ENCODE results near the gene ZBTB3.
"Not testable (repeated sequence)": the region's sequence is repeated elsewhere in the genome, so short reads cannot be mapped to it uniquely, and the experiment has no call there.

The ZBTB3 gene

DNA sequence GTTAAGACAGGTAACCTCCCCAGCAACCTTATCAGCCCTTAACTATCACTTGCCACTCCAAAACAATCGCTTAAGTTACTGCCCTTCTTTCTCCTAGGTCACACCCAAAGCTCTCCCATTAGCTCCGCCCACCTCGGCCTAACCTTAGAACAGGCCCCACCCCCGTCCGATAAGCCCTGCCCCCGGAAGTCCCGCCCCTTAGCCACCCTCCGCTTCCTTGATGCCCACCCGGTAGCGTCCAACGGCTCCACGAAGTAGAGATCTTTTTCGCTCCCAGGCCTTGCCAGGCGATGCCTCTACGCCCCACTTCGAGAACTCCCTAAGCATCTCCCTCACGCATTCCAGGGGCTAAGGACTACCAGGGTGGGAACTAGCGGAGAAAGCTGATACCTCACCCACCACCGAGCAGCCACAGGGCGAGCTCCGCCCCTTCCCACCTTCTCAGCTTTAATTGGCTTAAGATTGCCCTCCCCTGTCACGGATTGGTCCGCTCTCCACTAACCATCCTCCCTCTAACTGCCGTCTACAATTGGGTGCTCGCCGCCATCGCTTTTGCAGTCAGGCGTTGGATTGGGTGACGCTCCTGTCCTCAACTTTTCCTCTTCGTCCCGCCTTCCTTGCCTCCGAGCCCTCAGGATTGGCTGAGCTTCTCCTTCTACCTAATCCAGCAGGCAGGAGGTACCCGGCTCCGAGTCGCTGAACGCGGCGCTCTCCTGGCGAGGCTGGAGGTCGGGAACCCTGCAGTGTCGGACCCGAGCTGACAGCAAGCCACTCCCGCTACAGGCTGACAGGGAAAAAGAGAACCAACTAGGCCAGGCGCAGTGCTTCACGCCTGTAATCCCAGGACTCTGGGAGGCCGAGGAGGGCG, at the start of gene ZBTB3:
ZBTB3 (minus strand) TSS at position 425 of the 868 bp plus-strand sequence. CDS start 496 bp downstream, outside the sequence.
- peak; percentile 100 for DNase-seq

DNA sequence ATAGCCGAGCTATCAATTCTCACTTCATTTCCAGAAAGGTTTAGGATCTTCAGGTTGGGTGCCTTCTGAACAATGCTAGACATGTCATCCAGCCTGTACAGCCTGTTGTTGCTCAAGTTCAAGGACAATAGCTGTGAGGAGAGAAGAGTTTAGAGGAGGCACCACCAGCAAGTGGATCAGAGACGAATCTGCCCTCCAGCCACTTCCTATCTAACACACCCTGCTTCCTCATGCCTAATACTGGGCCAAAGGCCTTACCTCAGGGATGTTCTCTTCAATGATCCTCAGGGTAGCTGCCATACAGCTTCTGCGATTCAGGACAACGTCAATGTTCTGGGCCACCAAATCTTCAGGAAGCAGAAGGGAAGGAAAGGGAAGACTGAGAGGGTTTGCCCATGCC, 47.1 kb upstream of the ZBTB3 start:
- no peak for DNase-seq

DNA sequence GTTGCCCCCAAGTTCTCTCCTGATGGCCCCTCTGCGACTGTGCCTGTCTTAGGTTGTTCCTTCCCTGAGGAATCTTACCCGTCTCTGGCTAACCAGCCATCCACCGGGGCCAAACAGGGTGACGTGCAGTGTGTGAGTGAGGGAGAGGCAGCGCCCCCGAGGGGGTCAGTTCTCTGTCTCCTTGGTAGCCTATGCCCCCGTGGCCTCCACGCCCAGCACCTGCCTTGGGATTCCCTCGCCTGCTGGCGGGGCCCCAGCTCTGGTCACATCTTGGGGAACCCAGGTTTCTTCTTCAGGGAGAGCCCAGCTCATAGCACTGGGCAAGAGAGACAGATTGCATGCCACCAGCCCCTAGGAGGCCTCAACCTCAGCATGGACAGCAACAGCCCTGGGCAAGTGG, 45.5 kb upstream of the ZBTB3 start:
- no peak for DNase-seq

DNA sequence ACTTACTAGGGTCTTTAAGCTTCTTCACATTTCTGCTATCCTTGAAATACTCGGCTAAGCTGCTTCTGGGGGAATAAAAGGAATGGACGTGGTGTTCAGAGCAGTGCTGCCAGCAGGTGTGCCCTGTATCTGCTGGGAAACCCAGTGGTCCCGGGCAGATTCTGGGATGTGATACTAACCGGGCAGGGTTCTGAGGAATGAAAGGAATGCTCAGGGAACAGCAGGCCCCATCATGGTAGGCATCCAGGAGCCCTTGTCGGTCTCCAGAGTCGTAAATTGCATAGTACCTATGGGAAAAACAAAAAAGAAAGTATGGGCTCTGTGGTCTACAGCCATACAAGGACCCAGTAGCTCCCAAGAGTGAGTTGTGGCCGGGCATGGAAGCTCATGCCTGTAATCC, 42.3 kb upstream of the ZBTB3 start:
- DNase-seq = no peak

DNA sequence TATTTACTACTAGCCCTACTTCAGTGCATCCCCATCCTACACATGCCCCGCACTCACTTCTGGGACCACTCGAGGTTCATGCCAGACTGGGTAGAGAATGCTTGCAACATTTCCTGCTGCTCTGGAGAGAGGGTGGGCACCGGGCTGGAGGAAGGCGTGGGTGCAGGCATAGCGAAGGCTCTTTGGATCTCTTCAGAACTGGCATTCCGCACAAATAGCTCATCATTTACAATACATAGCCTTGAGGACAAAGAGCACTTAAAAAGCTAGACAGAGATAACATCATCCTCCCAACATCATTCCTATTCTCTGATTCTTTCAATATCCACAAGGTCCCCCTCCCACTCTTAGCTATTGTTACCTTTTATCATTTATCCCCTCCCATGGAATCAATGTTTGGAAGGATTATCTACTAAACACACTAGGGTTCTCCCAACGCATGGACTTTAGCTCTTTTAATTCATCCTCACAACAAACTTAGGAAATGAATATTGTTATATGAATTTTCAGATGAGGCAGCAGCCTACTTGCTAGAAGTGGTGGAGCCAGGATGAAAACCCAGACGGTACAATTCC, 40.3 kb upstream of the ZBTB3 start:
- no peak for DNase-seq

DNA sequence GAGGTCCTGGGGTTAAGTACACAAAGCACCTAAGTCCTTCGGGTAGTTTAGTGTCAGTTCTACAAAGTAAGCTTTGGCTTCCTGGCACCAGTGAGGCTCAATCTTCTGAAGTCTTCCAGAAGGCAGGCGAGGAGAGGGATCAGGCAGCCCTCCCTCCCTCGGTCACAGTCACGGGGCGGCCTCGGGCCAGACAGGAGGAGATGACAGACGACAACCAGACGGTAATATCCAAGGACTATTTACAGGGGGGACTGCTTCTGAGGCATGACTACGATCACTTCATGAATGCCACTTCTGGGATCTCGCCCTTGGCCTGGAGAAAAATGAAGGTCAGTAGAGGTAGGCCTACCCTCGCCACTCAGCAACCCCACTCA, 38.2 kb upstream of the ZBTB3 start:
- DNase-seq = no peak

DNA sequence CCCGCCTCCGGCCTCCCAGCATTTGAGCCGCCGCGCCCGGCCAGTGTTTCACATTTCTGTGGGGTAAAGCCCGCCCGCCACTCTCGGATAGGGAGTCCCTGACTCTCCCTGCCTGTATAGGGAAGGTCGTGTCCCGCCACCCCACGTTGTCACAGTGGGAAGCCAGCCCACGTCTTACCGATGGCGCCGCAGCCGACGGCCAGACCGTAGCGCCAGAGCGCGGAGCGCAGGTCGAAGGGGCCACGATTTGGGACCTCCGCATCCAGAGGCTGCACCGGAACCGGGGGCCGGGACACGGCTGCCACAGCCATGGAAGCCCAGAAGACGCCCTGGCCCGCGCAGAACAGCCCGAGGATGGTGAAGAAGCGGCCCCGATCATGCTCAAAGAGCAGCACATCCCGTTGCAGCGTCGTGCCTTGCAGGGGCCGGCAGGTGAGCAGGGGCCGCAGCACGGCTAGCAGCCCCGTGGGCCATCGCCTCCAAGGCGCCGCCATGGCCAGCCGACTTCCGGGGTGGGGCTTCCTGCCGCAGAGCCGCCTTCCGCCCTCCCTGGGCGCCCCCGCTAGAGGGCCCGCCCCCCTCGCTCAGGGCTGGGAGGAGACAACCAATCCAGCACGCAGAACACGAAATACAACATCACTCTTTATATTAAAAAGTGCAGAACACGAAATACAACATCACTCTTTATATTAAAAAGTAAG, 37.7 kb upstream of the ZBTB3 start, which contains the start of gene TMEM223:
TMEM223 (minus strand) TSS at position 506 of the 701 bp plus-strand sequence; CDS start at position 494, 12 bp downstream.
- peak; percentile 95 for DNase-seq

DNA sequence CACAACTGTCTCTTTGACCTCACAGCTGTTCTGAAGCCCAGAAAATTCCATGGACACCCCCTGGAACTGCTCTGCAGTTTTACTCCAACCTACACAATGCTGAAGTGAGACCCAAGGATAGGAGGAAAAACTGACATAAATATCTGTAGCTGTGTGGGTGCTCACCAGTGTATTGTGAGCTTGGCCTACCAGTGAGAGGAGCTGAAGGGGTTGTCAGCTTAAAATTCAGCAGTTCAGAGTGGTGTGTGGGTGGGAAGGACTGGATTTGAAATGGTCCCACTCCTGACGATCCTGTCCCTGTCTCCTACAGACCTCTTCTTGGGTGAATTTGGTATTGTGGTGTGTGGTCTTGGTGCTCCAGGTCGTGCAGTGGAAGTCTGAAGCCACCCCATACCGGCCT, 35.6 kb upstream of the ZBTB3 start:
- DNase-seq = no peak

DNA sequence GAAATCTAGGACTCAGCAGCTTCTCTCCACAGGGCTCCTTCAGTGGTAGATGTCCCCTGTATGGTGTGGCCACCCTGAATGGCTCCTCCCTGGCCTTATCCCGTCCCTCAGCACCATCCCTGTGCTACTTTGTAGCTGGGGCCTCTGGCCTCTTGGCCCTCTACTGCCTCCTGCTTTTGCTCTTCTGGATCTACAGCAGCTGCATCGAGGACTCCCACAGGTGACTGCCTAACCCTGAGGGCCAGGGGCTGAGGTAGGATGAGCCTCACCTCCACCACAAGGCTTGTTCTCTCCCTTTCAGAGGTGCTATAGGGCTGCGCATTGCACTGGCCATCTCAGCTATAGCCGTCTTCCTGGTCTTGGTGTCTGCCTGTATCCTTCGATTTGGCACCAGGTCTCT, 35.0 kb upstream of the ZBTB3 start:
- DNase-seq = no peak

DNA sequence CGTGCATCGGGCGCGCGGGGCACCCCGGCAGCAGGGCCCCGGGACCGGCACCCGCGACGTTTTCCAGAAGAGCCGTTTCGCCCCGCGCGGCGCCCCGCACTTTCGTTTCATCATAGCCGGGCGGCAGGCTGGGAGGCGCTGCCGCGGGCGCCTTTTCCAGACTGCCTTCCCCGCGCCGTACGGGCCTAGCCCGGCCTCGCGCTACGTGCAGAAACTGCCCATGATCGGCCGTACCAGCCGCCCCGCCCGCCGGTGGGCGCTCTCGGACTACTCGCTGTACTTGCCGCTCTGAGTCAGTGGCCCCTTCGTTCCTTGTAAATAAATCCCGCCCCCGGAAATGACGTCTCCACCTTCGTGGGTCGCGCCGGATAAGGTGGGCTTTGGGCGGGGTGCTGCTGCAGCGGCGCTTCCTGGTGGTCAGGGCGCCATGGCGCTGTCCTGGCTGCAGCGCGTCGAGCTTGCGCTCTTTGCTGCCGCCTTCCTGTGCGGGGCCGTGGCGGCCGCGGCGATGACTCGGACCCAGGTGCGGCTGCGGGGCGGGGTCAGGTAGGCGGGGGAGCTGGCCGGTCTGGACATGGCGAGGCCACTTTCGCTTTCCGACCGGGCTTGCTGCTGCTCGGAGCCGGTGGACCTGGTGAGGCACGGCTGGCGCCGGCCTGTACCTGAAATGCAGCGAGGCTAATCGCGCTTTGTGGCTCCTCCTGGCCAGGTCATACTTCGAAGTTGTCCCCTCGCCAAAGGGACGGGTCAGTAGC, 33.2 kb upstream of the ZBTB3 start, which contains the start of gene TMEM179B:
TMEM179B (plus strand) TSS at position 398 of the 755 bp plus-strand sequence; CDS start at position 428, 30 bp downstream.
- DNase-seq = peak; percentile 98

DNA sequence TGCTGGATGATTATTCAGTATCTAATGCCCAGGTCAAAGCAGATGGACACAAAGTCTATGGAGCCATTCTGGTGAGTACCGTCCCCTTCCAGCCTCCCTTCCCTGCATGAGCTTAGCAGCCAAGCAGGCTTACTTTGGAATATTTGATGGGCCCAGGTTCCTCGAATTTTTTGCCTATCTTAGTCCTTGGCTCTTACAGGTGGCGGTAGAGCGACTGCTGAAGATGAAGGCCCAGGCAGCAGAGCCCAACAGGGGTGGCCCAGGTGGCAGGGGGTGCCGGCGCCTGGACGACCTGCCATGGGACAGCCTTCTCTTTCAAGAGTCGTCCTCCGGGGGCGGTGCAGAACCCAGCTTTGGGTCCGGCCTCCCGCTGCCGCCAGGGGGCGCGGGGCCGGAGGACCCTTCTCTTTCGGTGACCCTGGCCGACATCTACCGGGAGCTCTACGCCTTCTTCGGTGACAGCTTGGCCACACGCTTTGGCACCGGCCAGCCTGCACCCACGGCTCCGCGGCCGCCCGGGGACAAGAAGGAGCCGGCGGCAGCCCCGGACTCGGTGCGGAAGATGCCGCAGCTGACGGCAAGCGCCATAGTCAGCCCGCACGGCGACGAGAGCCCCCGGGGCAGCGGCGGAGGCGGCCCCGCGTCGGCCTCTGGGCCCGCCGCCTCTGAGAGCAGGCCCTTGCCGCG, 32.5 kb upstream of the ZBTB3 start:
- peak; percentile 82 for DNase-seq

DNA sequence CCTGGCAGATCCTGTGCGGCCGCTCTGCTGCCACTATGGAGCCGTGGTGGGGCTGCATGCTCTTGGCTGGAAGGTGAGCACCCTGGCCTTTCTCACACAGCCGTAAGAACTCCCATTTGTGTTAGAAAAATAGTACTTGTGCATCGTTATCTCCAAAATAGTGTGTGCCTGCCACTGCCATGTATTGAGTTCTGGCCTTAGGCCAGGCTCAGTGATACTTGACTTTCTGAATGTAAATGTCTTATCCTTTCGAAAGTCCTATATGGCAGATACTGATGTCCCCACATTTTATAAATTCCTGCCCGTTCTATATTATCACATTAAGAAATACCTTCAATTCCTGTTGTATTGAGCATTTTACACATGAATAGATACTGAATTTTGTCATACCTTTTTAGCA, 28.8 kb upstream of the ZBTB3 start:
- no peak for DNase-seq

DNA sequence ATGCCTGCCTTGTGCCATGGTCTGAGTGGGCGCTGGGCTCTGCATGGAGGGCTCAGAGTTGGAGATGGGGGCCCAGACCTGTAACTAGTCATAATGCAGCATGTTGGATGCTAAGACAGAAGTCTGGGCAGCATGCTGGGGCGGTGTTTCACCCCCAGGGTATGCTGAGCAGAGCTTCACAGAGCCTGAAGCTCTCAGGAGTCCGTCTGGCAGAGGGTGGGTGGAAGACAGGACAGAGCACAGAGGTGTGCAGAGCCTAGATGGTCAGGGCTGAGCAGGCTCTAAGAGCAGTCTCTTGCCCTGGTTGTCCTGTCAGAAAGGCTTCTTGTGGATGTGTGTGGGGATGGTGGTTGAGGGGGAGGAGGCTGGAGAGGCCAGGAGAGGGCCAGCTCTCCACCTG, 24.5 kb upstream of the ZBTB3 start:
- DNase-seq = no peak

DNA sequence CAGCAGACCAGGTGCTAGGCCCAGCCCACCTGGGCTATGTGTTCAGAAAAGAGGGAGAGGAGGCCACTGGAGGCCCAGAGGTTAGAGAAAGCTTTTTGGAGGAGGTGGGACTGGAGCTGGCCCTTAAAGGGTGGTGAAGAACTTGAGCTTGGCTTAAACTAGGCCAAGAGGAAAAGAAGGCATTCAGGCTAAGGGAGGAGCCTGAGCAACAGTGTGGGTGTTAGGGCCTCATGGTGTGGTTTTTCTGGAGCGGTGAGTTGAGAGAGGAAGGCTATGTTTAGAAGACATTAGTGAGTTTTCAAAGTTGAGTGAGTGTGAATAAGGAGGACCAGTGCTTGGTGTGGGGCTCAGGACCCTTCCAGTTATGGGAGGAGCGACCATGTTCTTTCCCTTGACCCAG, 23.4 kb upstream of the ZBTB3 start:
- DNase-seq = no peak

DNA sequence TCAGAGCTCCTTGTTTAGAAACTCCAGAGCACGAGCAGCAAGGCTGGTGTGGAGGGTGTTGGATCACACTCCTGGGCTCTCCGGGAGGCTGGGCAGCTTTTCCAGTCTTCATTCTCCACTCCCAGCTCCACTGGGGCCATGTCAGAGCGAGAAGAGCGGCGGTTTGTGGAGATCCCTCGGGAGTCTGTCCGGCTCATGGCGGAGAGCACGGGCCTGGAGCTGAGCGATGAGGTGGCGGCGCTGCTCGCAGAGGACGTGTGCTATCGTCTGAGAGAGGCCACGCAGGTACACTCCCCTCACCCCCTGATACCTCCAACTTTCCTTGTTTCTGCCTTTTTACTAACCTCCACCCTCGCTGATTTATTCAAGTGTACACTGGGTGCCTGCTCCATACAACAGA, 21.7 kb upstream of the ZBTB3 start:
- DNase-seq = no peak

DNA sequence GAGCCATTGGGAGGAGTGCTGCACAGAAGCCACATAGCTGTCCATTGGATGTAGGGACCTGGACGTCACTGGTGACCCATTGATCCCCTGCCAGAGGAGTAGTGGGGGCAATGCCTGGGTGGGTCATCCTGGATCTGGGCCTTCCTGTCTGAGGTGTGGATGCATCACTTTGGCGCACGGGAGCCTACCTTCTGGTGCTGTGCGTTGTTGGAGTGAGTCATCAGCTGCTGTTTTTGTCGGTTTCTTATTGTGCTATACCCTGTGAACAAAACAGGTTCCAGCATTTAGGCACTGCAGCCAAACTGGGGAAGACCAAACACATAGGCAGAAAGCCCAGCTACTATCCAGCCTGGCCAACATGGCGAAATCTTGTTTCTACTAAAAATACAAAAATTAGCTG, 20.4 kb upstream of the ZBTB3 start:
- DNase-seq = no peak

DNA sequence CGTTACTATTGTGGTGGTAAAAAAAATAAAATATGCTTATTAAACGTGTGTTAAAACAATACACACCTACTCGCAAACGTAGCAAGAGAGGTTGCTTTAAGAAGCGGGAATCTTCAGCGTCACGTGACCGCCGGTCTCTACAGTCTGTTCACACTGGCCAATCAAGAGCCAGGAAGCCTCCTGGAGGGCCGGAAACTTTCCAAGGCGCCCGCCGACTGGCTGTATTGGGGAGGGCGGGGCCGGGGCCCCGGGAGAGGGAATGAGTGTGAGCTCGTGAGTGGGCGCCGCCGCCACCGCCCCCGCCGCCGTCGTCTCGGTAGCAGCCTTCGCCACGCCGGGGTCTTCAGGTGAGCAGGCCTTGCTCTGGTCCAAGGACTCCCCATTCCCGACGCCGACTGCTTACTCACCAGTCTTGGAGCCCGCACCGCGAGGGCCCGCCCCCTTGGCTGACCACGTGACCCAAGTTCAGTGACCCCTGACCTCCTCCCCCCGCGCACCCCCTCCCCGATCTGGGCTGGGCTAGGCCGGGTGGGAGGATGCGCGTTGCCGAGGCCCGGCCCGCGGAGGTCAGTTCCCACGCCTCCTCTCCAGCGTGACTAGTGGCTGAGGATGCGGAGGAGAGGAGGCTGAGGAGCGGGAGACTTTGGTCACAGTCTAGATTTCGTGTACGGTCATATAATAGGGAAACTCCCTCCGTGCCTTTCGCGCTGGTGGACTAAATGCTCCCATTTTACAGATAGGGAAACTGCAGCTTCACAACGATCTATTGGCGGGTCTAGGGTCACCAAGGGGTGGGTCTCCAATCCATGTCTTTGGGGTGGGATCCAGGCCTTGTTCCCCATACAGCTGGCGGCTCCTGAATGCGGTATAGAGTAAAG, 17.4 kb upstream of the ZBTB3 start, which contains the start of gene TAF6L:
TAF6L (plus strand) TSS at position 253 of the 878 bp plus-strand sequence. CDS start 4,388 bp downstream, outside the sequence.
- DNase-seq = peak; percentile 99

DNA sequence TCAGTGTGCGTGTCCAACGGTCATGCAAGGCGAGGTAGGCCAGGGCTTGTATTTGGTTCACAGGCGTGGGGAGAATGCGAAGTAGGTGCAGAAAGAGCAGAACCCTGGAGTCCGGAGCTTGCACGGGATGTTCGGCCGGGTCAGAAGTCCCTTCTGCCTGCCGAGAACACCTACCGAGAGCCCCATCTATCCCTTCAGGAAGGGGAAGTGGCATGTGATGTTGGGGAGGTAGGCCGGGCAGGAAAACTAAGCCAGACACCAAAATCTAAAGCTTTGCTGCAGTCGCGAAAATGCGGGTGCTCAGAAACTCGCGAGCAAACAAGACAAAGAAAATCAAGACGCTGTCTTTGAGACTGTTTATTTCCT, 16.8 kb upstream of the ZBTB3 start:
- DNase-seq = no peak

DNA sequence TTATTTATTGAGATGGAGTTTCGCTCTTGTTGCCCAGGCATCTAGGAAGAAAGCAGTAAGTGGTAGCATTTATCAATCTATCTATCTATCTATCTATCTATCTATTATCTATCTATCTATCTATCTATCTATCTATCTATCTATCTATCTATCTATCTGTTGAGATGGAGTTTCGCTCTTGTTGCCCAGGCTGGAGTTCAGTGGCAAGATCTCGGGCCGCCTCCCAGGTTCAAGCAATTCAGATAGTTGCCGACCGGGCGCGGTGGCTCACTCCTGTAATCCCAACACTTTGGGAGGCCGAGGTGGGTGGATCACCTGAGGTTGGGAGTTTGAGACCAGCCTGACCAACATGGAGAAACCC, 6.9 kb upstream of the ZBTB3 start:
- not testable (repeated sequence) for DNase-seq

DNA sequence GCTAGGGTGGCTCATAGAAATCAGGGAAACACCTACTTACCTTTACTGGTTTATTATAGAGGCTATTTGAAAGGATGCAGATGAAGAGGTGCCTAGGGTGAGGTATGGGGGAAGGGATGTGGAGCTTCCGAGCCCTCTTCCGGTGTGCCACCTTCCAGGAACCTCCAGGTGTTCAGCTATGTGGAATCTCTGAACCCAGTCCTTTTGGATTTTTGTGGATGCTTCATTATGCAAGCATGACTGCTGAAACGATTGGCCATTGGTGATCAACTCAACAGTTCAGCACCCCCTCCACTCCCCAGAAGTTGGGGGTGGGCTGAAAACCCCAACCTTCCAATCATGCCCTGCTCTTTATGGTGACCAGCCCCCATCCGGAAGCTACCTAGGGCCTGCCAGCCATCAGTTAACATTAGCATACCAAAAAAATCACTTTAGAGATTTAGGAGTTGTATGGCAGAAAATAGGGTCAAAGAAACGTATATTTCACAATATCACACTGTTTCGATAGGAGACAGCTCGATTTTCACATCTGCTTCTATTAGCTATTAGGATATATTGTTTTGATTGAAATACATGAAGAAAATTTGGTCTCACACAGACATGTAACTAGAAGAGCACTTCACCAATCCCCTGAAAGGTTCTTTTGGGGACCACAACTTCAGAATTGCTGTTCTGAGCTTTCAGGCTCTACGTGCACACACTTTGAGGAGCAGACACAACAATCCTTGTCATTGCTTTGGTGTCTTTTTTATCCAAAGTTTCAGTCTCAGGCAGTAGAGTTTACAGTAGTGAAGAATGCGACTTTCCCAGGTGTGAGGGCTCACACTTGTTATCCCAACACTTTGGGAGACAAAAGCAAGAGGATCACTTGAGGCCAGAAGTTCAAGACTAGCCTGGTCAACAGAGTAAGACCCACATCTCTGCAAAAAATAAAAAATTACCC, 4.2 kb upstream of the ZBTB3 start:
- no peak for DNase-seq
